Raji (cell line): ENCODE results near the gene OTOGL.

ENCODE experiments used
- POLR2A ChIP-seq: IDR thresholded peaks from 2 replicates; pipeline ENCODE4 v1.6.1; 2011; ENCODE audit warnings: low read depth, low read length, control low read depth; ENCODE audit not compliant: insufficient read depth

Gene OTOGL

GRCh38 chr12:80268924-80269749 lies 169.8 kb downstream of the OTOGL start:
- no peak for TF ChIP-seq POLR2A

DNA sequence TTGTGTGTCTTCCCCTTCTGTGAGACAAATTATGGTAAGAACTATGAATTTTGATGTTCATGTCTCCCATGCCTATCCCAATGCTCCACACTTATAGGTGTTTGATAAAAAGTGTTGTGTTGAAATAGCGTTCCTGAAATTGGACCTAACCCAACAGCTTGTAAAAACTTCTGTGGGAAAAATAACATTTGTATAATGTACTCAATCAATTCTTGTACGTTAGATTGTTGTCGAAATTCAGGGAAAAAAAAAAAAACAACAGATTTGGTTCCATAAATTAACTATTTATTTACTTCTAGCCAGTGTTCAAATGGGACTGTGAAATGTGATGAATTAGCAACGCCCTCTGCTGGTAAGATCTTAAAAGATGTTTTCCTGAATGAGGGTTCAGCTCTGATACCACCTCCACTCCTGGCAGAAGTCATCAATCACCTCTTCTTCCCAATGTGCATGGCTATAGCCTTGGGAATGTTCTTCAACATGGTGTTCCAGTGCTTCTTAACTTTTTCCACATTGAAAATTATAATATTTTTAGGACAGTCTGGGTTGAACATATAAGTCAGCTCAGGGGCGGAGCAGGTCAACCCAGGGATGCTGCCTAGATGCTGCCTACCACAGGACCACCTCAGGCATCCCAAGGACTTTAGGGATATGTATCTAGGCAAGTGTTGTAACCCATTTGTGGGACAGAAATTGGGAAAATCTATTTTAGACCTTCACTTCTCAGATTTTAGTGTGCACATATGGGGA lies 170.6 kb downstream of the OTOGL start:
- TF ChIP-seq POLR2A = no peak

- no peak for TF ChIP-seq POLR2A
These were observed 172.4 kb downstream of the OTOGL start for GRCh38 chr12:80271780-80272179.

DNA sequence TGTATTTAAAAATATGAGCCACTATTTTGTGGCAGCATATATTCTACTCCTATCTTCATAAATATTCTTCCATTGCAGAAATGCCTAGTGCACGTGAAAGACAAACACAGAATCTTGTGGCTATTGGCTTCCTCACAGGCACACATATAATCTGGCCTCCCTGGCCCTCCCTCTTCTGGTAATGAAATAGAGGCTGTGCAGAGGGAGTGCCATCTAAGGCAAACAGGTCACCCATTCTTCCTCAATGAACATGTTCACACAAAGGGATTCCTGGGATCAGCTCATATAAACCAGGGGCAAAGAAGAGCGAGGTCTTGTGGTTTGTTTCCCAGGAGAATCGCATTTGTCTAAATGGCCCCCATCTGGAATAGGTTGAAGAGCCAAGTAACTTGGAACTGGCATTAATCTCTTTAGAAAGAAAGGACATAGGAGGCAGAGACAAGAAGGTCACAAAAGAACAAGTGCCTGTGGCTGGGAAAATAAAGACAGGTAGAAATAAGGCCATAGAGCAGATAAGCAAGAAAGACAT lies 173.1 kb downstream of the OTOGL start:
- no peak for TF ChIP-seq POLR2A

DNA sequence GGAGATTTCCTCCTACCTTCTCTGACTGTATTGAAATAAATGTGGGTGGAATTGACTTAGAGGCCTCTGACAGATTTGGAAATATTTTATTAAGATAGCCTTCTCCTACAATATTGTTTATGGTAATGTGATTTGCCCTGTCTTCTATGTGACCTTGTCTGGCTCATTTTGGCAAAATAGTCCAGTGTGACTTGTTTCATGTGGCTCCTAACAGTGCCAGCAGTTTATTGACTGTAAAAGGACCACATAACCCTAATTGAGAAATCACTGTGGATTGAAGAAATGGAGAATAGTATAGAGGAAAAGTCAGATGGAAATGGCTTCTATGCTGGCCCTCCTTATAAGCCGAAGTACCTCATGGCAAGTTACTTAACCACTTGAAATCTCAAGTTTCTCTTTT lies 173.8 kb downstream of the OTOGL start:
- no peak for TF ChIP-seq POLR2A

GRCh38 chr12:80277732-80278131 lies 178.4 kb downstream of the OTOGL start:
- TF ChIP-seq POLR2A = no peak

DNA sequence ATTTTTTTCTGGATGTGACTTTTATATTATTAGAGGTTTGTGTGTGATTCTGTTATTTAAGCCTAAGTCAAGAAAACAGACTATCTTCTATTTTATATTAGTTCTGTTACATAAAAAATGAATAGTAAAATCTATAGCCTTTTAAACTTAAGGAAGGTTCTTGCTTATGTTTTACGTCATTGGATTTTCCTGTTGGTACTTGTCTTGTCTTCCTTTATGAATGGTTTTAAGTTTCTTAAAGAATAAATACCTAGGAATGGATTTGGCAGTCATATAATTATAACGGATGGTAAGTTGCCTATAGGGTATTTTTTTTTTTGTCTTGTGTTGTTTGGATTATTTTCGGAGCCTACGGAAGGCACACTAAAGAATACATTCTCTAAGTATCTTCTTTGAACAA lies 182.9 kb downstream of the OTOGL start:
- TF ChIP-seq POLR2A = no peak

DNA sequence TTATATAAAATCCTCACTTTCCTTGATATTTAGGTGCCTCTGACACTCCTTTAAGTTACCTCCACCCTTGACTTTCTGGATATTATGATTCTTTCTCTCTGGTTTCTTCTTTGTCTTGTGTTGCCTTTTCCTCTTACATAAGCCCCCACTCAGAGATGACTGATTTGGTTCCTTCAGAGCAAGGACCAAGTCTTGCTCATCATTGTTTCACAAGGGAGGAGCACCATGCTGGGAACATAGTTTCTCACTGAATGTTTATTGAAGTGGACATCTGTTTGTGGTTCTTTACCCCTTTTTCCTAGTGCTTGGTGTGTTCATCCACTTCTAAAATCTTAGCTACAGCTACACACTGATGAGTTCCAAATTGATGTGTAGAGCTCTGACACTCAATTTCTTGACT lies 183.4 kb downstream of the OTOGL start:
- TF ChIP-seq POLR2A = no peak

DNA sequence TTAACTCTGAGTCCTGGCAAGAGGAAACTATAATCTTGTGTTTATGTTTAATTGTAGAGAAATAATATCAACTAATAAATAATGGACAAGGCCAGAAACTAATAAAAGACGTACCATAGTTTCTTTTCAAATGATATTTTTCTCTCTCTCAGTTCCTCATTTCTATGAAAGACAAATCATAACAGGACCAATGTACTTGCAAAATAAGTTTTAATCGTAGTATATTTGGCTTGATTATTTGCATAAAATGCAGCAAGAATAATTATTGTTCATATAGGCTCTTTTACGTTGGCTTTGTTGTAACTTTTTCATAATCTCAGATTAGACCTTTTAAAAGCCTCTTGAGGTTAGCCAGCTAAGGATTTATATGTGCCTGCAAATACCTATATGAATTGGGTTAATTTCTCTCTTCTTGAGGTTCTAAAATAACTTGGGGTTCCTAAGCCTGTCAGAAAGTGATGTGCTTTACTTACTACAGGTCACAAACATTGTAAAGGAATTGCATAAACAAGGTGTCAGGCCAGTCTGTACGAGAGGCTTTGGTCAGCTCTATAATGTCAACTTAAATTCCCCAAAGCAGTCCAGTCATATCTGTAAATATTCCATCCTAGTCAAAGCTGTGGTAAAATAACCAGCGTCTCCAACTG lies 191.9 kb downstream of the OTOGL start:
- TF ChIP-seq POLR2A = no peak

- no peak for TF ChIP-seq POLR2A
These were observed 194.0 kb downstream of the OTOGL start for GRCh38 chr12:80293347-80293746.

DNA sequence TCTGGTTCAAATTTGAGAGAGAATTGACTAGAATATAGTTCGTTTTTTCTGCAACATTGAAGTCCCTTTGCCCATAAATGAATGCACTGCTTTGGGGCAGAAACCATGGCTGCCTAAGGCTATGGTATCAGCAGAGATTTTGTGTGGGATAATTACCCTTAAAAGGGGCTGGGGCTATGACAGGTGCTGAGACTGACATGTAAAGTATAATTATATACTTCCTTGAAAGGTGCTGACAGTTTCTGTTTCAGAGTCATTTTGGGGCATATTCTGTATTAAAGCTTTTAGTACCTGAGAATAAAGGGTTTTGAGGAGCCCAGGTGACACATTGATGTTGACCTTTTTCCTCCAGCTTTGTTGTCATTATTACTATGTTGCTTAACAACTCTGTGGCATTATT lies 194.4 kb downstream of the OTOGL start:
- TF ChIP-seq POLR2A = no peak

DNA sequence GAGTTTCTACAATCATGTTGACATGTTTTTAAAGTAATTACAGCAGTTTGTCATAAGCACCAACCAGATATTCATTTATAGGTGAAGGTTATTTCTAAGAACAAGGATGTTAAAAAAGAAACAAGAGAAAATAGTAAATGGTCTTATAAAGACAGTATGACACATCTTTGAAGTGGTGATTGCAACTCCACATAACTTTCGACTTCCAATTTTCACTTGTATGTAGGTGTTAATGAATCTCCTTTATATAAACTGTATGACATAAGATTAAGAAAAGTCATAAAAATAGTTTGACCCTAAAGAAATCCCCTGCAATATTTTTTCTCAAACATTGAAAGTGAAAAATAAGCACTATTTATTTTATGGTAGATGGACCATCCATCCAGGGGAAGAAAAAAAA lies 199.9 kb downstream of the OTOGL start:
- TF ChIP-seq POLR2A = no peak

GRCh38 chr12:80299976-80300375 lies 200.6 kb downstream of the OTOGL start:
- no peak for TF ChIP-seq POLR2A

GRCh38 chr12:80313209-80313608 lies 213.9 kb downstream of the OTOGL start:
- no peak for TF ChIP-seq POLR2A

- no peak for TF ChIP-seq POLR2A
These were observed 215.4 kb downstream of the OTOGL start for GRCh38 chr12:80314741-80315140.

- no peak for TF ChIP-seq POLR2A
These were observed 216.9 kb downstream of the OTOGL start for GRCh38 chr12:80316222-80316621.
